ENCODE measurements around the gene EPHX1. TPM values are rescaled to one million over a fixed set of nuclear protein-coding genes. Genes with fewer than 3 reads are reported as not detected.

Gene EPHX1
- total RNA-seq, 2 experiments from 2014 or later, result 0.93 to 1.0 TPM

Other genes starting within 250 kb of the EPHX1 start
- not detected for gene ENAH, start 157.0 kb upstream of the EPHX1 start, total RNA-seq
- 100 to 1,000 TPM; 246 to 253 TPM for gene SRP9, start 32.3 kb upstream of the EPHX1 start, total RNA-seq
- 100 to 1,000 TPM; 126 to 127 TPM for gene TMEM63A, start 72.3 kb downstream of the EPHX1 start, total RNA-seq
- not detected for gene LEFTY1, start 79.0 kb downstream of the EPHX1 start, total RNA-seq
- 100 to 1,000 TPM; 101 to 105 TPM for gene PYCR2, start 114.1 kb downstream of the EPHX1 start, total RNA-seq
- gene LEFTY2, start 131.1 kb downstream of the EPHX1 start, total RNA-seq, result not detected
- gene SDE2, start 189.2 kb downstream of the EPHX1 start, total RNA-seq, result 10 to 100 TPM; 19.8 to 20.1 TPM